Stimulated activated CD4-positive, alpha-beta T cell treated with anti-CD3 and anti-CD28 coated beads, Interleukin-1b, Interleukin-23, amount 100 ng/mL, for 24 hours (primary cell): Measurements from ENCODE around the gene ITFG1.
"Not testable (repeated sequence)": the region's sequence is repeated elsewhere in the genome, so short reads cannot be mapped to it uniquely, and the experiment has no call there.

Experiments
- DNase-seq, 4 experiments: peaks; one replicate each; pipeline ENCODE4 v3.0.0-alpha.2; 2020; ENCODE audit warnings: low read depth in 4 of 4, low spot score in 1 of 4

Gene ITFG1

GRCh38 chr16:47342055-47342454, 118.8 kb downstream of the ITFG1 start:
- no peak for DNase-seq

- DNase-seq = not testable (repeated sequence)
Measured at GRCh38 chr16:47330562-47330961, 130.3 kb downstream of the ITFG1 start.

- DNase-seq = not testable (repeated sequence)
Measured at GRCh38 chr16:47324309-47324708, 136.6 kb downstream of the ITFG1 start.

GRCh38 chr16:47323241-47323640, 137.6 kb downstream of the ITFG1 start:
- no peak for DNase-seq

GRCh38 chr16:47320546-47321310, 140.1 kb downstream of the ITFG1 start:
- DNase-seq = no peak

- no peak for DNase-seq
Measured at GRCh38 chr16:47317465-47318240, 143.2 kb downstream of the ITFG1 start.

- DNase-seq = no peak
Measured at GRCh38 chr16:47316442-47317015, 144.3 kb downstream of the ITFG1 start.

GRCh38 chr16:47311738-47312505, 148.9 kb downstream of the ITFG1 start:
- DNase-seq = no peak

GRCh38 chr16:47310792-47311211, 150.1 kb downstream of the ITFG1 start:
- DNase-seq = no peak

GRCh38 chr16:47309581-47310312, 151.1 kb downstream of the ITFG1 start:
- no peak for DNase-seq

- no peak for DNase-seq
Measured at GRCh38 chr16:47308601-47309000, 152.3 kb downstream of the ITFG1 start.

GRCh38 chr16:47304563-47304962, 156.3 kb downstream of the ITFG1 start:
- DNase-seq = no peak

- no peak for DNase-seq
Measured at GRCh38 chr16:47299587-47299986, 161.3 kb downstream of the ITFG1 start.

- no peak for DNase-seq
Measured at GRCh38 chr16:47284999-47285398, 175.9 kb downstream of the ITFG1 start.

GRCh38 chr16:47278306-47278970, 182.4 kb downstream of the ITFG1 start:
- no peak for DNase-seq

- DNase-seq = no peak
Measured at GRCh38 chr16:47276522-47276921, 184.3 kb downstream of the ITFG1 start.

GRCh38 chr16:47262938-47263337, 197.9 kb downstream of the ITFG1 start:
- no peak for DNase-seq

- no peak for DNase-seq
Measured at GRCh38 chr16:47260503-47260902, 200.4 kb downstream of the ITFG1 start.

- no peak for DNase-seq
Measured at GRCh38 chr16:47258874-47259461, 201.9 kb downstream of the ITFG1 start.

- no peak for DNase-seq
Measured at GRCh38 chr16:47254756-47255155, 206.1 kb downstream of the ITFG1 start.
